Activated T-helper 1 cell treated with anti-CD3 and anti-CD28 coated beads, Interleukin-12 subunit alpha, Interleukin-12 subunit beta, Interleukin-2, Interleukin-4 antibody, amounts not matched to agents 30 ng/mL and 10 ng/mL and 1 ng/mL, durations not matched to agents 14 hours and 24 hours and 36 hours (primary cell): Measurements from ENCODE around the gene TMEM164. TPM values are rescaled to one million over a fixed set of nuclear protein-coding genes. Genes with fewer than 3 reads are reported as not detected.

ENCODE experiments used
- DNase-seq: peaks from one replicate; pipeline ENCODE4 v3.0.0; 2021; ENCODE audit warnings: low spot score
- H3K27ac Mint-ChIP-seq: one replicate; pipeline ENCODE4 v1.8.0; 2021; ENCODE audit warnings: mild to moderate bottlenecking, mixed read lengths
- H3K27me3 Mint-ChIP-seq: one replicate; pipeline ENCODE4 v1.8.0; 2022; ENCODE audit warnings: mild to moderate bottlenecking, moderate library complexity, mixed read lengths; ENCODE audit not compliant: insufficient read depth
- H3K36me3 Mint-ChIP-seq: one replicate; pipeline ENCODE4 v1.8.0; 2021; ENCODE audit warnings: low read depth, mixed read lengths
- H3K4me1 Mint-ChIP-seq: one replicate; pipeline ENCODE4 v1.8.0; 2021; ENCODE audit warnings: low read depth, mixed read lengths
- H3K4me3 Mint-ChIP-seq: one replicate; pipeline ENCODE4 v1.8.0; 2021; ENCODE audit warnings: mild to moderate bottlenecking, moderate library complexity, mixed read lengths
- H3K9me3 Mint-ChIP-seq: one replicate; pipeline ENCODE4 v1.8.0; 2021; ENCODE audit warnings: mixed read lengths
- intact Hi-C: fragments of 100-400 bp; cut with micrococcal nuclease; formaldehyde crosslinking; loops from one replicate; pipeline ENCODE4 v1.15.1; 2024
- total RNA-seq: library from RNA; stranded (reverse); gene quantifications from 2 replicates; pipeline ENCODE4 v1.2.3, GENCODE V29; 2022

TMEM164 gene
- total RNA-seq, 1 donor from 2014 or later, result 19.1 TPM

- Mint-ChIP-seq H3K36me3 (peaks cover 3% of the 10 kb centered on the region), H3K27me3 (no peaks in the 10 kb centered on the region), H3K4me1 (no peaks in the 10 kb centered on the region), H3K27ac (no peak overlapping the region), H3K4me3 (no peak overlapping the region), H3K9me3 (no peaks in the 10 kb centered on the region)
- DNase-seq, result no peak
- intact Hi-C loops, result no loop called here
Measured at GRCh38 chrX:110116066-110116980, 113.4 kb downstream of the TMEM164 start.

GRCh38 chrX:110118530-110118929, 115.6 kb downstream of the TMEM164 start:
- Mint-ChIP-seq H3K9me3 (no peaks in the 10 kb centered on the region), H3K4me3 (no peak overlapping the region), H3K27ac (no peak overlapping the region), H3K4me1 (no peaks in the 10 kb centered on the region), H3K36me3 (no peaks in the 10 kb centered on the region), H3K27me3 (no peaks in the 10 kb centered on the region)
- DNase-seq, result no peak
- intact Hi-C loops, result no loop called here

- H3K27me3 Mint-ChIP-seq, result no peaks in the 10 kb centered on the region
- intact Hi-C loops, result no loop called here
- H3K36me3 Mint-ChIP-seq, result no peaks in the 10 kb centered on the region
- no peak overlapping the region for H3K4me3 Mint-ChIP-seq
- H3K9me3 Mint-ChIP-seq, result no peaks in the 10 kb centered on the region
- H3K27ac Mint-ChIP-seq, result no peak overlapping the region
- no peak for DNase-seq
- no peaks in the 10 kb centered on the region for H3K4me1 Mint-ChIP-seq
Measured at GRCh38 chrX:110119480-110119879, 116.6 kb downstream of the TMEM164 start.

- H3K27ac Mint-ChIP-seq, result no peak overlapping the region
Measured at GRCh38 chrX:110120025-110120424, 117.1 kb downstream of the TMEM164 start.

GRCh38 chrX:110123331-110123782, 120.4 kb downstream of the TMEM164 start:
- Mint-ChIP-seq H3K9me3 (no peaks in the 10 kb centered on the region), H3K27me3 (no peaks in the 10 kb centered on the region), H3K4me1 (no peaks in the 10 kb centered on the region), H3K4me3 (no peak overlapping the region), H3K27ac (no peak overlapping the region), H3K36me3 (no peaks in the 10 kb centered on the region)
- intact Hi-C loops, result no loop called here
- no peak for DNase-seq

More at GRCh38 chrX:110120025-110120424, 117.1 kb downstream of the TMEM164 start:
- Mint-ChIP-seq H3K27me3 (no peaks in the 10 kb centered on the region), H3K4me3 (no peak overlapping the region), H3K9me3 (no peaks in the 10 kb centered on the region), H3K4me1 (no peaks in the 10 kb centered on the region), H3K36me3 (no peaks in the 10 kb centered on the region)
- intact Hi-C loops, result no loop called here
- no peak for DNase-seq

GRCh38 chrX:110125446-110126162, 122.7 kb downstream of the TMEM164 start:
- Mint-ChIP-seq H3K9me3 (no peaks in the 10 kb centered on the region), H3K36me3 (no peaks in the 10 kb centered on the region), H3K27me3 (no peaks in the 10 kb centered on the region), H3K4me3 (no peak overlapping the region), H3K27ac (no peak overlapping the region), H3K4me1 (no peaks in the 10 kb centered on the region)
- DNase-seq, result no peak
- intact Hi-C loops, result no loop called here

GRCh38 chrX:110131031-110131430, 128.1 kb downstream of the TMEM164 start:
- no peak for DNase-seq
- peaks cover 18% of the 10 kb centered on the region for H3K4me1 Mint-ChIP-seq
- intact Hi-C loops, result no loop called here
- no peaks in the 10 kb centered on the region for H3K9me3 Mint-ChIP-seq
- H3K27me3 Mint-ChIP-seq, result no peaks in the 10 kb centered on the region
- H3K27ac Mint-ChIP-seq, result no peak overlapping the region
- H3K4me3 Mint-ChIP-seq, result no peak overlapping the region
- peaks cover 7% of the 10 kb centered on the region for H3K36me3 Mint-ChIP-seq

GRCh38 chrX:110132450-110133114, 129.7 kb downstream of the TMEM164 start:
- Mint-ChIP-seq H3K36me3 (peaks cover 7% of the 10 kb centered on the region), H3K4me1 (peaks cover 18% of the 10 kb centered on the region), H3K27ac (peak overlapping the region; percentile 51), H3K4me3 (no peak overlapping the region), H3K9me3 (no peaks in the 10 kb centered on the region), H3K27me3 (no peaks in the 10 kb centered on the region)
- DNase-seq, result no peak
- intact Hi-C loops, result loop anchor here (2.0 kb wide), 1 partner anchor 130 kb away; the partner anchor contains the start of gene TMEM164

GRCh38 chrX:110133735-110134370, 130.9 kb downstream of the TMEM164 start:
- peak overlapping the region; percentile 71 for H3K27ac Mint-ChIP-seq
- H3K4me3 Mint-ChIP-seq, result no peak overlapping the region

GRCh38 chrX:110135618-110136017, 132.7 kb downstream of the TMEM164 start:
- no peaks in the 10 kb centered on the region for H3K27me3 Mint-ChIP-seq
- intact Hi-C loops, result no loop called here
- H3K4me1 Mint-ChIP-seq, result peaks cover 18% of the 10 kb centered on the region
- H3K36me3 Mint-ChIP-seq, result peaks cover 7% of the 10 kb centered on the region
- H3K4me3 Mint-ChIP-seq, result no peak overlapping the region
- H3K27ac Mint-ChIP-seq, result no peak overlapping the region
- no peaks in the 10 kb centered on the region for H3K9me3 Mint-ChIP-seq
- DNase-seq, result no peak

More at GRCh38 chrX:110133735-110134370, 130.9 kb downstream of the TMEM164 start:
- no peaks in the 10 kb centered on the region for H3K27me3 Mint-ChIP-seq
- intact Hi-C loops, result loop anchor here (2.0 kb wide), 1 partner anchor 131 kb away; the partner anchor contains the start of gene TMEM164
- DNase-seq, result no peak
- no peaks in the 10 kb centered on the region for H3K9me3 Mint-ChIP-seq
- H3K4me1 Mint-ChIP-seq, result peaks cover 18% of the 10 kb centered on the region
- H3K36me3 Mint-ChIP-seq, result peaks cover 7% of the 10 kb centered on the region

GRCh38 chrX:110136136-110136535, 133.2 kb downstream of the TMEM164 start:
- Mint-ChIP-seq H3K9me3 (no peaks in the 10 kb centered on the region), H3K4me3 (no peak overlapping the region), H3K27ac (no peak overlapping the region), H3K36me3 (peaks cover 4% of the 10 kb centered on the region), H3K4me1 (peaks cover 18% of the 10 kb centered on the region), H3K27me3 (no peaks in the 10 kb centered on the region)
- intact Hi-C loops, result no loop called here
- DNase-seq, result no peak

- Mint-ChIP-seq H3K36me3 (peaks cover 4% of the 10 kb centered on the region), H3K27me3 (no peaks in the 10 kb centered on the region), H3K4me1 (peaks cover 6% of the 10 kb centered on the region), H3K9me3 (no peaks in the 10 kb centered on the region), H3K4me3 (no peak overlapping the region), H3K27ac (no peak overlapping the region)
- intact Hi-C loops, result no loop called here
- no peak for DNase-seq
Measured at GRCh38 chrX:110138557-110138956, 135.6 kb downstream of the TMEM164 start.
